Stimulated activated CD4-positive, alpha-beta T cell treated with anti-CD3 and anti-CD28 coated beads, TNF-alpha, amount 100 ng/mL, for 4 hours (primary cell): ENCODE measurements around the gene TTC36.
"Not testable (repeated sequence)": the region's sequence is repeated elsewhere in the genome, so short reads cannot be mapped to it uniquely, and the experiment has no call there.

Source experiments
- DNase-seq, 3 experiments: peaks; one replicate each; pipeline ENCODE4 v3.0.0-alpha.2; 2020; ENCODE audit warnings: low read depth in 3 of 3

Gene TTC36

DNA sequence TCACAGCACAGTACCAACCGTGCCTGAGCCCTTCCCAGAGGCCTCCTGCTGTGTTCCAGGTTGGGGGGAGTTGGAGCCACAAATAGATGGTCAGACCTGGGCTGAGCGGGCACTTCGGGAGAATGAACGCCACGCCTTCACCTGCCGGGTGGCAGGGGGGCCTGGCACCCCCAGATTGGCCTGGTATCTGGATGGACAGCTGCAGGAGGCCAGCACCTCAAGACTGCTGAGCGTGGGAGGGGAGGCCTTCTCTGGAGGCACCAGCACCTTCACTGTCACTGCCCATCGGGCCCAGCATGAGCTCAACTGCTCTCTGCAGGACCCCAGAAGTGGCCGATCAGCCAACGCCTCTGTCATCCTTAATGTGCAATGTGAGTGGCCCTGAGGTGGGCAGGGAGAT is 4.8 kb downstream of the TTC36 start:
- DNase-seq = no peak

DNA sequence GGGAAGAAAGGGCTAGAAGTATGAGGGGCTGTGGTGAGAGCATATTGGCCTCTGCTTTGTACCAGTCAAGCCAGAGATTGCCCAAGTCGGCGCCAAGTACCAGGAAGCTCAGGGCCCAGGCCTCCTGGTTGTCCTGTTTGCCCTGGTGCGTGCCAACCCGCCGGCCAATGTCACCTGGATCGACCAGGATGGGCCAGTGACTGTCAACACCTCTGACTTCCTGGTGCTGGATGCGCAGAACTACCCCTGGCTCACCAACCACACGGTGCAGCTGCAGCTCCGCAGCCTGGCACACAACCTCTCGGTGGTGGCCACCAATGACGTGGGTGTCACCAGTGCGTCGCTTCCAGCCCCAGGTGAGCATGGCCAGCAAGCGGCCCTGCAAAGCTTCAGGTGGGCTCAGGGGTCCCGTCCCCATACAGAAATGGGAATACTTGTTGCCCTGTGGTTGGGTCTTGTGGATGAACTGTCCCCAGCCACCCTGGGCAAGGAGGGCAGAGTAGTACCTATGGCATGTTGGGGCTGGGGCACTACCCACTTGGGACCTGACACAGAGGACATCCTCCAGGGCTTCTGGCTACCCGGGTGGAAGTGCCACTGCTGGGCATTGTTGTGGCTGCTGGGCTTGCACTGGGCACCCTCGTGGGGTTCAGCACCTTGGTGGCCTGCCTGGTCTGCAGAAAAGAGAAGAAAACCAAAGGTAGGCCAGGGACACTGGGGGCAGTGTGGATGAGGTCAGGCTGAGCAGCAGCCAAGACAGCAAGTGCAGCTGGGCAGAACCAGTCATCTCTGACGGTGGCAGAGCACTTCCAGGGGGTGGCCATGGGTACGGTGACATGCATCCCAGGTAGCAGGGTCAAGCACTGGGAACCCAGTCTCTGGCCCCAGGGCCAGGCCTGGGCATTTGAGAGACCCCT is 5.8 kb downstream of the TTC36 start:
- DNase-seq = no peak

DNA sequence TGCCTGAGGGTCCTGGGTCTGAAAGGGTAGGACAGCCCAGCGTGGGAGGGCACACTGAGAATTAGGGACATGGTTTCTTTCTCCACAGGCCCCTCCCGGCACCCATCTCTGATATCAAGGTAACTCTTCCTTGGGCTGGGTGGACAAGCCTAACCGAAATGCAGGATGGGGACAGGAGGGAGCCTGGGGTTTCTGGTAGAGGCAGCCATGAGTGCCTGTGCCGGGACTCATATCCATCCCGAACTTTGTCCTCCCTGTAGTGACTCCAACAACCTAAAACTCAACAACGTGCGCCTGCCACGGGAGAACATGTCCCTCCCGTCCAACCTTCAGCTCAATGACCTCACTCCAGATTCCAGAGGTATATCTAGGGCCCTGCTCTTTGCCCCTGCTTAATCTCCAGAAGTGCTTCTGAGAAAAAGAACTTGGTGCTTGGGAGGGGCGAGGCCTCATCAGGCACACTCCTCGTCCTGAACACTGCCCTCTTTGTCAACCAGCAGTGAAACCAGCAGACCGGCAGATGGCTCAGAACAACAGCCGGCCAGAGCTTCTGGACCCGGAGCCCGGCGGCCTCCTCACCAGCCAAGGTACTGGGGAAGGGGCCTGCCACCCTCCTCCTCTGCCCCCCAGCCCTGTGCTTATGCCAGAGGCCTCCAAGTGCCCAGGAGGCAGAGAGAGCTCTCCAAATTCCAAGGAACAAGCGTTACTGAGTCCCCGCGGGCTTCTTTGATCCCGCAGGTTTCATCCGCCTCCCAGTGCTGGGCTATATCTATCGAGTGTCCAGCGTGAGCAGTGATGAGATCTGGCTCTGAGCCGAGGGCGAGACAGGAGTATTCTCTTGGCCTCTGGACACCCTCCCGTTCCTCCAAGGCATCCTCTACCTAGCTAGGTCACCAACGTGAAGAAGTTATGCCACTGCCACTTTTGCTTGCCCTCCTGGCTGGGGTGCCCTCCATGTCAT is 6.8 kb downstream of the TTC36 start:
- no peak for DNase-seq

DNA sequence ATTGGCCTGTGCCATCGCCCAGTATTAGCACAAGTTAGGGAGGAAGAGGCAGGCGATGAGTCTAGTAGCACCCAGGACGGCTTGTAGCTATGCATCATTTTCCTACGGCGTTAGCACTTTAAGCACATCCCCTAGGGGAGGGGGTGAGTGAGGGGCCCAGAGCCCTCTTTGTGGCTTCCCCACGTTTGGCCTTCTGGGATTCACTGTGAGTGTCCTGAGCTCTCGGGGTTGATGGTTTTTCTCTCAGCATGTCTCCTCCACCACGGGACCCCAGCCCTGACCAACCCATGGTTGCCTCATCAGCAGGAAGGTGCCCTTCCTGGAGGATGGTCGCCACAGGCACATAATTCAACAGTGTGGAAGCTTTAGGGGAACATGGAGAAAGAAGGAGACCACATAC is 8.0 kb downstream of the TTC36 start:
- DNase-seq = no peak

DNA sequence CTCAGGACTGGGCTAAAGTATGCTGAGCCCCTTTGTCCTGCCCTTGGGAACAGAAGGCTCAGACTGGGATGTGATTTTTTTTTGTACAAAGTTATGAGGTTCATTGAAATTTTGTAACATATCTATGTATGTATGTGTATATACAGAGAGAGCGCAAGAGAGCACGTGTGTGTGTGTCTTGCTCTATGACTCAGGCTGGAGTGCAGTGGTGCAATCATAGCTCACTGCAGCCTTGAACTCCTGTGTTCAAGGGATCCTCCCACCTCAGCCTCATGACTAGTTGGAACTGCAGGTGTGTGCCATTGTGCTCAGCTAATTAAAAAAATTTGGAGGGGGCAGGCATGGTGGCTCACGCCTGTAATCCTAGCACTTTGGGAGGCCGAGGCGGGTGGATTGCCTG is 9.5 kb downstream of the TTC36 start:
- DNase-seq = no peak

DNA sequence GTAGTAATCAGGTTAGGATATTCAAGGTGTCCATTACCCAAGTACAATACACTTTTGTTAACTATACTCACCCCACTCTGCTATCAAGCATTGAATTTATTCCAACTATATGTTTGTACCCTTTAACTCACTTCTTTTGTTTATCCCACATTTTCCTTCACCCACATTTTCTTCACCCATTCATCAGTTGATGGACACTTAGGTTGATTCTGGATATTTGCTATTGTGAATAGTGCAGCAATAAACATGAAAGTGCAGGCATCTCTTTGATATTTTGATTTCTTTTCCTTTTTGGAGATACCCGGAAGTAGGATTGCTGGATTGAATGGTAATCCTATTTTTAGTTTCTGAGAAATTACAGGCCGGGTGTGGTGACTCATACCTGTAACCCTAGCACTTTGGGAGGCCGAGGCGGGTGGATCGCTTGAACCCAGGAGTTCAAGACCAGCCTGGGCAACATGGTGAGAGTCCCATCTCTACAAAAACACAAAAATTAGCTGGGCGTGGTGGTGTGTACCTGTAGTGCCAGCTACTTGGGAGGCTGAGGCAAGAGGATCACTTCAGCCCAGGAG is 10.2 kb downstream of the TTC36 start:
- DNase-seq = no peak

DNA sequence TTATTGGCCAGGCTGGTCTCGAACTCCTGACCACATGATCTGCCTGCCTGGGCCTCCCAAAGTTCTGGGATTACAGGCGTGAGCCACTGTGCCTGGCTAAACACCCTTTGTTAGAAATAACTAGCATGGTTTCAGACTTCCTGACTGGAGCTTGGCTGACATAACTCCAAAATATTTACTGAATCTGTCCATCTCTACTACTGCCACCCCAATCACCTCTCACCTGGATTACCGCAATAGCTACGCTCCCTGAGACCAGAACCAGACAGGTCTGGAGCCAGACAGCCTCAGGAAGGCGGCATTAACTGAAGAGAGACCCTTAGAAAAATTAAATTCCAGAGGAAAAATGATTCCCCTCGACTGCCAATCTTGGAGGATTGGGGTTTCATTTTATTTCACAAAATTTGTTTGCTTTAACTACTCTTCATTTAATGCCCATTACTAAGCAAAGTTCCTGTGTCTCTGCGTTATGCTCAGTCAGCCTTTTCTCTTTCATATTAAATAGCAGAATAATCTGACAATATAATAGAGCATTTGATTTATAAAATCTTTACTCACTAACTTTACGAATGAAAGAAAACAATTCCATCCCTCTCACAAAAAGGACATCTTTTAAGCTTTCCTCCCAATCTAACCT is 16.9 kb downstream of the TTC36 start:
- DNase-seq = no peak

DNA sequence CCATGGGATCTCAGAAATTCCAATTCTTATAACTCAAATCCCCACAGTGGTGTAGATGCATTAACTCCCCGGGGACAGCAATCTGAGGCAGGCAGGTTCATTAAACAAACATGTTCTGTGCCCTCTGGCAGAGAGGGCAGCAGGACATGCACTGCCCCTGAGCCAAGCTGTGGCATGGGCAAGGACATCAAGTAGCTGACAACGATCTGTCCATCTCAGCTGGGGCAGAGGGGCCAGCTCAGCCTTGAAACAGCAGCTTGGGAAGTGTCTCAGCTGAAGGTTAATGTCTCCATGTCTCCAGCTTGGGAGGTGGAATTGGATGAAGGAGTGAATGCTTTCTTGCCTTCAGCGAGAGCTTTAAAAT is 17.4 kb downstream of the TTC36 start:
- no peak for DNase-seq

DNA sequence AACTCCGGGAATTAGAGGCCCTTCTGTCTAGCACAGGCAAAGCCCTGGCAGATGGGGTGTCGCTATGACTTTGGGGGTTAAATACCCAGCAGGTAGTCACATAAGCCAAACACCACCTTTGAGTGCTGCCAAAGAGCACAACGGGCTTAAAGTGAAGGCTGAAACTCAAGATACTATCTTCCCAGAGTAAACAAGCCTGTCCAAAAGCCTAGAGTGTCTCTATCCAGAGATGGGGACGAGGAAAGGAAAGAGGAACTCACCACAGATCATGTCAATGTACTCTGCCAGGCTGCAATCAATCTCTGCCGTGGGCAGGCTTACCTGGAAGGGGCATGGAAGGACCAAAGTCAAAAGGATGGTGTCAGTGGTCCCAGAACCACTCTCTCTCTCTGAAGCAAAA is 18.3 kb downstream of the TTC36 start:
- DNase-seq = no peak

DNA sequence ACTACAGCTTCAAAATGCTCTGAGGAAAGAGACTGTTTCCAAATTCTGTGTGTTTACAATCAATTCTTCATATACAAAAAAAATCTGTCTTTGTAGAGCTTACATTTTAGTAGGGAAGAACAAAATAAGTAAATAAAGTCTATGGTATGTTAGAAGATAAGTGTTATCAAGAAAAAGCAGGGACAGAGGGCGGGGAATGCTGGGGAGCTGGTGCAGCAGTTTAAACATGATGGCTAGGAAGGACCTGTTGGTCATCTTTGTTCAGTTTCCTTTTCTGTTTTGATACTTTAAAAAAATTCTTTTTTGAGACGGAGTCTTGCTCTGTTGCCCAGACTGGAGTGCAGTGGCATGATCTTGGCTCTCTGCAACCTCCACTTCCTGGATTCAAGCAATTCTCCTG is 19.9 kb downstream of the TTC36 start:
- DNase-seq = no peak

DNA sequence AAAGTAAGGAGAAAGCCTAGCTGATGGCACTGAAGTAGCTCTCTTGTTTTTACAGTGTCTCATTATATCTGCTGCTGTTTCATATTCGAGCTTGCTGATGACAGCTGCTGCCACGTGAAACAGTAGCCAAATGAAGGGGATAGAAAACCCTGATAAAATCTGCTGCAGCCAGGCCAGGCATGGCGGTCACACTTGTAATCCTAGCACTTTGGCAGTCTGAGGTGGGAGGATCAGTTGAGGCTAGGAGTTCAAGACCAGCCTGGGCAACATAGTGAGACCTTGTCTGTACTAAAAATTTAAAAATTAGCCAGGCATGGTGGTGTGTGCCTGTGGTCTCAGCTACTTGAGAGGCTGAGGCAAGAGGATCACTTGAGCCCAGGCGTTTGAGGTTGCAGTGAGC is 25.1 kb downstream of the TTC36 start:
- no peak for DNase-seq

DNA sequence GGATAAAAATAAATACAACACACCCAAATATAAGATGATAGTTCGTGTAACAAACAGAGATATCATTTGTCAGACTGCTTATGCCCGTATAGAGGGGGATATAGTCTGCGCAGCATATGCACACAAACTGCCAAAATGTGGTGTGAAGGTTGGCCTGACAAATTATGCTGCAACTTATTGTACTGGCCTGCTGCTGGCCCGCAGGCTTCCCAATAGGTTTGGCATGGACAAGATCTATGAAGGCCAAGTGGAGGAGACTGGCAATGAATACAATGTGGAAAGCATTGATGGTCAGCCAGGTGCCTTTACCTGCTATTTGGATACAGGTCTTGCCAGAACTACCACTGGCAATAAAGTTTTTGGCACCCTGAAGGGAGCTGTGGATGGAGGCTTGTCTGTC is 33.5 kb downstream of the TTC36 start:
- no peak for DNase-seq

DNA sequence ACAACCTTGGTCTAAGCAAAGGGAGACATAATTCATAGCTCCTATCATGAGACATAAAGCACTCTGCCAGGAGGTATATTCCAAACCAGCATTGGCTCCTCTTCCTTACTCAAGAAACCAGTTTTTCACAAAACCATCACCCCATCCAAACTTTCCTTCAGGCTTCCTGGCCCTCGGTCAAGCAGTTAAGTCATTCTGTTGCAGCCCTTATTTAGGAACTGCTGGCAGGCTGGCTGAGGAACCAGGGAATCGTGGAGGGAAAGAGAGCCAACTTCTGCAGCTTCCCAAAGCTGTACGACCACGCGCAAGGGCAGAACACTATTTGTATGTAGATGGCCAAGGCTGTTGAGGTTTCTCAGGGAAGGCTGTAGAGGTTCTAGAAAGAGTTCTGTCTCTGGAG is 37.8 kb downstream of the TTC36 start:
- no peak for DNase-seq

DNA sequence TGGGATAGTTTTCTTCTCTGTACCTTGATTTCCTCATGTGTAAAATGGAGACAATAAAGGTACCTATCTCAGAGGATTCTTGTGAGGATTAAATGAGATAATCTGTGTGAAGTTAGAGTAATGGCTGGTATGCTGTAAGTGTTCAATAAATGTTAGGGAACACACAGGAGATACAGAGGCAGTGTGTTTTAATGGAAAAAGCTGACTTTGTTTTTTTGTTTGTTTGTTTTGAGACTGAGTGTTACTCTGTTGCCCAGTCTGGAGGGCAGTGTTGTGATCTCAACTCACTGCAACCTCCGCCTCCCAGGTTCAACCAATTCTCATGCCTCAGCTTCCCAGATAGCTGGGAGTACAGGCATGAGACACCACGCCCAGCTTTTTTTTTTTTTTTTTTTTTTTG is 42.4 kb downstream of the TTC36 start:
- no peak for DNase-seq

DNA sequence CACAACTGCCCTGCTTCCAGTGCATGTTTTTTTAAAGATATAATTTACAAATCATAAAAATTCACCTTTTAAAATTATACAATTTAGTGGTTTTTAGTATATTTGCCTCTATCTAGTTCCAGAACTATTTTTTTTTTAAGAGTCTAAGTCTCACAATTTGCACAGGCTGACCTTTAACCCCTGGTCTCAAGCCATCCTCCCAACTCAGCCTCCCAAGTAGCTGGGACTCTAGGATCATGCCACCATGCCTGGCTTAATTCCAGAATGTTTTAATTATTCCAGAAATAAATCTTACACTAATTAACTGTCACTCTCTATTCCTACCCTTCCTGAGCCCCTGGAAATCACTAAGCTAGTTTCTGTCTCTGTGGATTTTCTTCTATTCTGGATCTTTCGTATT is 43.5 kb downstream of the TTC36 start:
- no peak for DNase-seq

DNA sequence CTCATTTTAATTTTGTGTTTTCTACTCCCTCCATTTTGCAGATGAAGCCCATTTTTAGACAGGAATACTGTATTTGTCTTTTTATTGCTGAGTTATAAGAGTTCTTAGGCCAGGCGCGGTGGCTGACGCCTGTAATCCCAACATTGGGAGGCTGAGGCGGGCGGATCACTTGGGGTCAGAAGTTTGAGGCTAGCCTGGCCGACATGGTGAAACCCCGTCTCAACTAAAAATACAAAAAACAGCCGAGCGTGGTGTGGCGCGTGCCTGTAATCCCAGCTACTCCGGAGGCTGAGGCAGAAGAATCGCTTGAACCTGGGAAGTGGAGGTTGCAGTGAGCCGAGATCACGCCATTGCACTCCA is 44.4 kb downstream of the TTC36 start:
- peak in 1 of 3 experiments; percentile 9 for DNase-seq

DNA sequence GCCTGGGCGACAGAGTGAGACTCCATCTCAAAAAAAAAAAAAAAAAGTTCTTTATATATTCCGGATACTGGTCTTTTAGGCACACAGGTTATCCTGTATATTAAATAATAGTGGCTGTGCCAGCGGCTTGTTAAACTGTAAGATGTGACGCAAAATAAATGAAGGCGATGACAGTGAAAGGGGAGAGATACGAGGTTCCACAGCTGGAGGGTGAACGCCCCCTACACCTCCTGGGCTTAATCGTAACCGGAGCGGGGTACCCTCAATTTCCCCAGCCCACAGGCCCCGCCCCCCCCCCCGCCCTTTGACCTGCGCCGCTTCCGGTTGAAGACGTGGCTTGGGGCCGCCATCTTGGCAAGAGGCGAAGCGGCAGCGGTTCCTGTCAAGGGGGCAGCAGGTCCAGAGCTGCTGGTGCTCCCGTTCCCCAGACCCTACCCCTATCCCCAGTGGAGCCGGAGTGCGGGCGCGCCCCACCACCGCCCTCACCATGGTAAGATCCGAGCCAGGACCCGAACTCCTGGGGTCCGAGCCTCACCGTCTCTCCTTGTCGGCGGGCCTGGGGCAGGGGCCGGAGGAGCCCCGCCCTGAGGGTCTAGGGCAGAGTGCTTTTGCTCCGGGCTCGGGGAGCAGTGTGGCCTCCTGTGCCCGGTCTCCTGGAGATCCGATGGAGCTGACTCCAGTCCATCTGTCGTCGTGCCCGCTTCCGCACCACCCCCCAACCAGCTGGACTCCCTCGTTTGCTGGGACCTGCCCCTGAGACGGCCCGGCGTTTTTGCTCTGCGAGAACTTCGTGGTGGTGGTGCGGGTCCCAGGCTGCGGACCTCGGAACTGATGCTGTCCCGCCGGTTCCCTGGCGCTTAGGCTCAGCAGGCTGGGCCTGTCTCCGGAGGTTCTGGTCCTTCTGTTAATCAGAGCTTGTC is 45.0 kb downstream of the TTC36 start, which contains the start of gene ARCN1:
Gene ARCN1, plus strand, starts transcription at position 349 of the 920 bp plus-strand sequence. Its CDS starts 139 bp downstream, at position 488.
- peak; percentile 53 to 66 (median 64) for DNase-seq

DNA sequence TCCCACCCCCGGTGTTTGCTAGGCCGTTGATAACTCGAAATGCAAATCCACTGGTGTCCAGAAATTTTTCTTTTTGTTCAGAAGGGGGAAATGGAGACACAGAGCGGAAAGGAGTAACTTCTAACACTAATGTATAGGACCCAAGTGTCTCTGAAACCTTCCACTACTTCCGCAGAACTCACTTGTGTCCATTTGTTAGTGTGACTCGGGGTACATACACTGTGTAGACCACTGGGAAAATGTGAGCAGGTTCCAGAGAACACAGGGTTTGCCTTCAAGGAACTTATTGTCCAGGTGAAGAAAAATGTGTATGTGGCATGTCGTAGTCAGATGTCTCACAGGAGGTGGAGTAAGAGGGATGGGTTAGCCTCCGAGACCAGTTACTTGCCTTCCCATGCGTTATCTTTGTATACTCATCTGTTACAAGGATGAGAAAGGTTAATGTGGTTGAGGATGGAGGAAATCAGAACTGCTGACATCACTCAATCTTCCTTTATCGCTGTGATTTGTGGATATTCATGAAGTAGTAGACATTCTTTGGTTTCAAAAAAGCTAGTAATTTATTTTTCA is 45.8 kb downstream of the TTC36 start:
- DNase-seq = no peak

DNA sequence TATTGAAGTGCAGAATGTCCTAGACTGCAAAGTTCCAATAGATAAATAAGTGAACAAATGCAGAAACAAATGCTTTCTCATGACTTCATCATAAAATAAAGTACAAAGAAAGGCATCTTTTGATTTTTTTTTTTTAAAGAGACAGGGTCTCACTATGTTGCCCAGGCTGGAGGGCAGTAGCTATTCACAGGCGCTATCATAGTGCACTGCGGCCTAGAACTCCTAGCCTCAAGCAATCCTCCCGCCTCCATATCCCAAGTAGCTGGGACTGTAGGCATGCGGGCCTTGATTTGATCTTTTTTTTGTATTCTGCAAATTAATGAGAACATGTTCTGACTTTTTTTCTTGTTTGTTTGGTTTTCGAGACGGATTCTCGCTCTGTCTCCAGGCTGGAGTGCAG is 47.4 kb downstream of the TTC36 start:
- DNase-seq = no peak

DNA sequence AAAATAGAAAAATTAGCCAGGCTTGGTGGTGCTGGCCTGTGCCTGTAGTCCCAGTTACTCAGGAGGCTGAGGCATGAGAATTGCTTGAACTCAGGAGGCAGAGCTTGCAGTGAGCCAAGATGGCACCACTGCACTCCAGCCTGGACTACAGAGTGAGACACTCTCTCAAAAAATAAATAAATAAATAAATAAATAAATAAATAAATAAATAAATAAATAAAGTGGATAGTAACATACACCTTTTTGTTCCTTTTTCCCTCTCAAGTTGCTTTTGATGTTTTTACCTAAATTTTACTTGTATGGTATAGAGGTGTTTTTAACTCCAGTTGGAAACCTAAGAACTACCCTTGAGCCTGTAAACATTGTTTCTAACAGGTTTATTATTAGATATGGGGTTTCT is 50.7 kb downstream of the TTC36 start:
- DNase-seq = not testable (repeated sequence)
